Mammary epithelial cell (primary cell): ENCODE results near the gene CCNI.

Experiments used
- EZH2 ChIP-seq: IDR thresholded peaks from 2 replicates; pipeline ENCODE4 v1.6.1; 2012; ENCODE audit warnings: low read length, inconsistent platforms, borderline replicate concordance
- TF ChIP-seq, protein P1 (sequence below), 2 donors: IDR thresholded peaks in 1 of 2; conservative IDR thresholded peaks in 1 of 2; 2 replicates each; pipeline ENCODE4 v1.5.1; 2011 to 2012; ENCODE audit warnings: inconsistent platforms in 2 of 2, low read length in 2 of 2, mild to moderate bottlenecking in 2 of 2, control low read depth in 1 of 2, low read depth in 1 of 2; ENCODE audit not compliant: insufficient read depth in 1 of 2; ENCODE audit errors: extremely low read depth in 1 of 2

- TF ChIP-seq EZH2: no peak
- TF ChIP-seq, protein P1, sequence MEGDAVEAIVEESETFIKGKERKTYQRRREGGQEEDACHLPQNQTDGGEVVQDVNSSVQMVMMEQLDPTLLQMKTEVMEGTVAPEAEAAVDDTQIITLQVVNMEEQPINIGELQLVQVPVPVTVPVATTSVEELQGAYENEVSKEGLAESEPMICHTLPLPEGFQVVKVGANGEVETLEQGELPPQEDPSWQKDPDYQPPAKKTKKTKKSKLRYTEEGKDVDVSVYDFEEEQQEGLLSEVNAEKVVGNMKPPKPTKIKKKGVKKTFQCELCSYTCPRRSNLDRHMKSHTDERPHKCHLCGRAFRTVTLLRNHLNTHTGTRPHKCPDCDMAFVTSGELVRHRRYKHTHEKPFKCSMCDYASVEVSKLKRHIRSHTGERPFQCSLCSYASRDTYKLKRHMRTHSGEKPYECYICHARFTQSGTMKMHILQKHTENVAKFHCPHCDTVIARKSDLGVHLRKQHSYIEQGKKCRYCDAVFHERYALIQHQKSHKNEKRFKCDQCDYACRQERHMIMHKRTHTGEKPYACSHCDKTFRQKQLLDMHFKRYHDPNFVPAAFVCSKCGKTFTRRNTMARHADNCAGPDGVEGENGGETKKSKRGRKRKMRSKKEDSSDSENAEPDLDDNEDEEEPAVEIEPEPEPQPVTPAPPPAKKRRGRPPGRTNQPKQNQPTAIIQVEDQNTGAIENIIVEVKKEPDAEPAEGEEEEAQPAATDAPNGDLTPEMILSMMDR (conservative IDR thresholded peaks at IDR 0.05 in 1 of 2, IDR thresholded peaks at IDR 0.05 in 1 of 2; ENCODE audit: extremely low read depth in 1 of 2, insufficient read depth in 1 of 2, low read depth in 1 of 2, low read length in 2 of 2): no peak
Measured at GRCh38 chr4:77121736-77122240, 46.0 kb upstream of the CCNI start.
